ENCODE data around the gene EPOP. TPM values are rescaled to one million over a fixed set of nuclear protein-coding genes. Genes with fewer than 3 reads are reported as not detected.

The EPOP gene
- total RNA-seq, 1 donor from 2014 or later = 13.0 TPM

- no peak for TF ChIP-seq CTCF (conservative IDR thresholded peaks at IDR 0.05)
- Mint-ChIP-seq H3K27me3 (ENCODE audit: low read depth) (peaks cover 25% of the 10 kb centered on the region), H3K4me3 (peak overlapping the region; percentile 93), H3K27ac (ENCODE audit: unreplicated experiment) (no peak overlapping the region), H3K9me3 (no peaks in the 10 kb centered on the region), H3K36me3 (ENCODE audit: low read depth) (peaks cover 9% of the 10 kb centered on the region), H3K4me1 (peaks cover 42% of the 10 kb centered on the region)
- no peak for DNase-seq (ENCODE audit: low read depth, low spot score)
Measured at GRCh38 chr17:38707678-38708351, 33.1 kb upstream of the EPOP start.

- no peaks in the 10 kb centered on the region for H3K9me3 Mint-ChIP-seq
- no peak for DNase-seq (ENCODE audit: low read depth, low spot score)
- peak overlapping the region; percentile 93 for H3K4me3 Mint-ChIP-seq
- H3K27ac Mint-ChIP-seq (ENCODE audit: unreplicated experiment) = no peak overlapping the region
- H3K36me3 Mint-ChIP-seq (ENCODE audit: low read depth) = peaks cover 9% of the 10 kb centered on the region
- peaks cover 34% of the 10 kb centered on the region for H3K27me3 Mint-ChIP-seq (ENCODE audit: low read depth)
- TF ChIP-seq CTCF (conservative IDR thresholded peaks at IDR 0.05) = no peak
- H3K4me1 Mint-ChIP-seq = peaks cover 50% of the 10 kb centered on the region
Measured at GRCh38 chr17:38706505-38707216, 31.9 kb upstream of the EPOP start.

- H3K4me3 Mint-ChIP-seq = peak overlapping the region; percentile 93
- peaks cover 41% of the 10 kb centered on the region for H3K27me3 Mint-ChIP-seq (ENCODE audit: low read depth)
- no peak for TF ChIP-seq CTCF (conservative IDR thresholded peaks at IDR 0.05)
- peaks cover 9% of the 10 kb centered on the region for H3K36me3 Mint-ChIP-seq (ENCODE audit: low read depth)
- H3K9me3 Mint-ChIP-seq = no peaks in the 10 kb centered on the region
- H3K4me1 Mint-ChIP-seq = peaks cover 54% of the 10 kb centered on the region
- no peak overlapping the region for H3K27ac Mint-ChIP-seq (ENCODE audit: unreplicated experiment)
- DNase-seq (ENCODE audit: low read depth, low spot score) = no peak
Measured at GRCh38 chr17:38705803-38706504, 31.2 kb upstream of the EPOP start.

GRCh38 chr17:38705523-38705802 is 30.7 kb upstream of the EPOP start:
- peak; percentile 43 for DNase-seq (ENCODE audit: low read depth, low spot score)
- Mint-ChIP-seq H3K4me3 (peak overlapping the region; percentile 93), H3K36me3 (ENCODE audit: low read depth) (peaks cover 9% of the 10 kb centered on the region), H3K27me3 (ENCODE audit: low read depth) (peaks cover 44% of the 10 kb centered on the region), H3K4me1 (peaks cover 54% of the 10 kb centered on the region), H3K9me3 (no peaks in the 10 kb centered on the region), H3K27ac (ENCODE audit: unreplicated experiment) (no peak overlapping the region)
- no peak for TF ChIP-seq CTCF (conservative IDR thresholded peaks at IDR 0.05)

GRCh38 chr17:38704606-38705522 is 30.1 kb upstream of the EPOP start, which contains the start of gene MLLT6:
MLLT6 (plus strand) TSS chr17:38705273; CDS start chr17:38705633, 360 bp downstream.
- Mint-ChIP-seq H3K4me3 (peak within 1 kb of the TSS; percentile 94), H3K4me1 (peaks cover 54% of the 10 kb centered on the region), H3K27ac (ENCODE audit: unreplicated experiment) (peak within 1 kb of the TSS; percentile 91), H3K9me3 (no peaks in the 10 kb centered on the region), H3K27me3 (ENCODE audit: low read depth) (peaks cover 49% of the 10 kb centered on the region), H3K36me3 (ENCODE audit: low read depth) (peaks cover 9% of the 10 kb centered on the region)
- no peak for TF ChIP-seq CTCF (conservative IDR thresholded peaks at IDR 0.05)
- peak; percentile 57 for DNase-seq (ENCODE audit: low read depth, low spot score)
